GM23338 (cell line): ENCODE data around the gene FHIT. TPM values are rescaled to one million over a fixed set of nuclear protein-coding genes. Genes with fewer than 3 reads are reported as not detected.

Source experiments
- ATAC-seq: fragments of 200-7000 bp; cut with Tn5 transposase; 3 replicates; pipeline ENCODE4 v1.9.1; 2020
- DNase-seq: peaks from one replicate; pipeline ENCODE4 v3.0.0-alpha.2; 2015; ENCODE audit warnings: low spot score
- H2AFZ ChIP-seq: fragments of 200-600 bp; sonication (generic); 2 replicates; pipeline ENCODE4 v1.8.0; 2016; ENCODE audit warnings: antibody characterized with exemption, mild to moderate bottlenecking, moderate library complexity
- H3F3A ChIP-seq: fragments of 200-600 bp; sonication (generic); replicated peaks from 2 replicates; pipeline ENCODE4 v1.8.0; 2017; ENCODE audit warnings: antibody characterized with exemption, mixed run types, low read depth
- H3K27ac ChIP-seq: fragments of 200-600 bp; sonication (generic); 2 replicates; pipeline ENCODE4 v1.6.1; 2016; ENCODE audit warnings: low read depth
- H3K27me3 ChIP-seq: fragments of 200-600 bp; sonication (generic); 2 replicates; pipeline ENCODE4 v1.8.0; 2016; ENCODE audit warnings: mild to moderate bottlenecking, mixed run types, moderate library complexity; ENCODE audit not compliant: insufficient read depth
- H3K36me3 ChIP-seq: fragments of 200-600 bp; sonication (generic); 2 replicates; pipeline ENCODE4 v1.8.0; 2016; ENCODE audit warnings: mild to moderate bottlenecking; ENCODE audit not compliant: insufficient read depth
- H3K4me1 ChIP-seq: fragments of 200-600 bp; sonication (generic); 2 replicates; pipeline ENCODE4 v1.8.0; 2016; ENCODE audit warnings: mild to moderate bottlenecking, moderate library complexity; ENCODE audit not compliant: insufficient read depth
- H3K4me2 ChIP-seq: fragments of 200-600 bp; sonication (generic); 2 replicates; pipeline ENCODE4 v1.7.1; 2017; ENCODE audit warnings: mixed run types
- H3K4me3 ChIP-seq: fragments of 200-600 bp; sonication (generic); 2 replicates; pipeline ENCODE4 v1.6.1; 2016; ENCODE audit warnings: mixed run types
- H3K79me2 ChIP-seq: fragments of 200-600 bp; sonication (generic); replicated peaks from 2 replicates; pipeline ENCODE4 v1.8.0; 2017; ENCODE audit warnings: mild to moderate bottlenecking; ENCODE audit not compliant: insufficient read depth
- H3K9me2 ChIP-seq: fragments of 200-600 bp; sonication (generic); 2 replicates; pipeline ENCODE4 v1.8.0; 2017; ENCODE audit not compliant: insufficient read depth
- H4K20me1 ChIP-seq: fragments of 200-600 bp; sonication (generic); replicated peaks from 2 replicates; pipeline ENCODE4 v1.8.0; 2017; ENCODE audit warnings: mild to moderate bottlenecking; ENCODE audit not compliant: insufficient read depth
- H3K27ac Mint-ChIP-seq: 2 replicates; pipeline ENCODE4 v1.8.0; 2020; ENCODE audit warnings: inconsistent platforms, mild to moderate bottlenecking, moderate library complexity, mixed read lengths
- H3K27me3 Mint-ChIP-seq: 3 replicates; pipeline ENCODE4 v1.8.0; 2022; ENCODE audit warnings: low read depth, mild to moderate bottlenecking, moderate library complexity, mixed read lengths, inconsistent platforms; ENCODE audit not compliant: insufficient read depth, poor library complexity
- H3K36me3 Mint-ChIP-seq: 3 replicates; pipeline ENCODE4 v1.8.0; 2021; ENCODE audit warnings: low read depth, mild to moderate bottlenecking, inconsistent platforms, moderate library complexity, mixed read lengths
- H3K4me1 Mint-ChIP-seq: 3 replicates; pipeline ENCODE4 v1.8.0; 2020; ENCODE audit warnings: mild to moderate bottlenecking, inconsistent platforms, mixed read lengths
- H3K4me3 Mint-ChIP-seq: 3 replicates; pipeline ENCODE4 v1.8.0; 2021; ENCODE audit warnings: moderate library complexity, mild to moderate bottlenecking, inconsistent platforms, mixed read lengths
- H3K9me3 Mint-ChIP-seq: 3 replicates; pipeline ENCODE4 v1.8.0; 2020; ENCODE audit warnings: moderate library complexity, mild to moderate bottlenecking, inconsistent platforms, mixed read lengths
- ETS1 ChIP-seq: IDR thresholded peaks from 2 replicates; pipeline ENCODE4 v1.6.1; 2016; ENCODE audit warnings: antibody characterized with exemption
- EZH2phosphoT487 ChIP-seq: fragments of 200-600 bp; sonication (generic); IDR thresholded peaks from one replicate; pipeline ENCODE4 v1.8.1; 2018; ENCODE audit warnings: antibody characterized with exemption; ENCODE audit not compliant: unreplicated experiment
- JUNB ChIP-seq: IDR thresholded peaks from one replicate; pipeline ENCODE4 v1.6.1; 2016; ENCODE audit warnings: antibody characterized with exemption; ENCODE audit not compliant: unreplicated experiment
- NANOG ChIP-seq: IDR thresholded peaks from 2 replicates; pipeline ENCODE4 v1.6.1; 2016; ENCODE audit warnings: antibody characterized with exemption, borderline replicate concordance
- POLR2AphosphoS5 ChIP-seq: IDR thresholded peaks from 2 replicates; pipeline ENCODE4 v1.6.1; 2016; ENCODE audit warnings: antibody characterized with exemption, low read depth
- REST ChIP-seq: IDR thresholded peaks from one replicate; pipeline ENCODE4 v1.6.1; 2018; ENCODE audit warnings: antibody characterized with exemption; ENCODE audit not compliant: unreplicated experiment
- STAT1 ChIP-seq: IDR thresholded peaks from one replicate; pipeline ENCODE4 v1.6.1; 2016; ENCODE audit warnings: antibody characterized with exemption; ENCODE audit not compliant: unreplicated experiment
- ZNF114 ChIP-seq: fragments of 250-450 bp; sonication (Bioruptor Pico); IDR thresholded peaks from 2 replicates; pipeline ENCODE4 v1.5.0; 2020; ENCODE audit warnings: mild to moderate bottlenecking, moderate library complexity
- ZNF331 ChIP-seq: fragments of 250-450 bp; sonication (Bioruptor Pico); IDR thresholded peaks from 2 replicates; pipeline ENCODE4 v1.5.0; 2020; ENCODE audit warnings: low read depth, mild to moderate bottlenecking, moderate library complexity
- ZNF462 ChIP-seq: fragments of 250-450 bp; sonication (Bioruptor Pico); IDR thresholded peaks from 2 replicates; pipeline ENCODE4 v1.5.0; 2020; ENCODE audit warnings: mild to moderate bottlenecking, moderate library complexity
- polyA plus RNA-seq: library from polyadenylated mRNA; unstranded; fragments of >200 nt; fragmentation: Nextera tagmentation; extraction: Ambion mirVana; gene quantifications from 2 replicates; pipeline ENCODE4 v1.2.1, GENCODE V29; 2016
- total RNA-seq: library from RNA; depleted of rRNA; stranded (reverse); fragments of >200 nt; shearing (Covaris generic); gene quantifications from 2 replicates; pipeline ENCODE4 v1.2.3, GENCODE V29; 2014

FHIT gene
- total and polyA plus RNA-seq, 2 experiments from 2014 or later: 3.0 to 8.3 TPM

GRCh38 chr3:60351481-60351880 is 899.8 kb downstream of the FHIT start (continued):
- TF ChIP-seq REST: no peak

GRCh38 chr3:60344340-60344739 is 906.9 kb downstream of the FHIT start:
- Histone ChIP-seq H3K79me2 (no peaks in the 10 kb centered on the region), H3F3A (no peaks in the 10 kb centered on the region), H3K4me2 (no peak overlapping the region), H2AFZ (no peak overlapping the region), H3K36me3 (no peaks in the 10 kb centered on the region), H3K4me1 (no peaks in the 10 kb centered on the region), H3K4me3 (no peak overlapping the region), H3K27me3 (no peaks in the 10 kb centered on the region), H3K9me2 (peaks cover 10% of the 10 kb centered on the region), H4K20me1 (no peaks in the 10 kb centered on the region), H3K27ac (no peak overlapping the region)
- H3K4me1 Mint-ChIP-seq: no peaks in the 10 kb centered on the region; the same call in 2 of the 3 replicates
- no peak overlapping the region for H3K4me3 Mint-ChIP-seq
- TF ChIP-seq JUNB: no peak
- H3K27me3 Mint-ChIP-seq: peaks cover 4% of the 10 kb centered on the region
- H3K27ac Mint-ChIP-seq: no peak overlapping the region
- DNase-seq: no peak
- no peaks in the 10 kb centered on the region for H3K36me3 Mint-ChIP-seq
- H3K9me3 Mint-ChIP-seq: no peaks in the 10 kb centered on the region
- ATAC-seq: no peak

GRCh38 chr3:60343831-60344230 is 907.4 kb downstream of the FHIT start:
- ATAC-seq (no peak), DNase-seq (no peak)
- H3K4me2 ChIP-seq: no peak overlapping the region
- H3K4me1 Mint-ChIP-seq: no peaks in the 10 kb centered on the region; the same call in 2 of the 3 replicates
- H3K9me3 Mint-ChIP-seq: no peaks in the 10 kb centered on the region
- no peak overlapping the region for H3K27ac Mint-ChIP-seq
- no peak overlapping the region for H2AFZ ChIP-seq
- H3K9me2 ChIP-seq: peaks cover 10% of the 10 kb centered on the region
- H3K4me3 ChIP-seq: no peak overlapping the region
- H3K36me3 ChIP-seq: no peaks in the 10 kb centered on the region
- no peaks in the 10 kb centered on the region for H3K79me2 ChIP-seq
- H3K27me3 ChIP-seq: no peaks in the 10 kb centered on the region
- H3F3A ChIP-seq: no peaks in the 10 kb centered on the region
- no peaks in the 10 kb centered on the region for H4K20me1 ChIP-seq
- H3K4me3 Mint-ChIP-seq: no peak overlapping the region
- H3K27ac ChIP-seq: no peak overlapping the region
- H3K4me1 ChIP-seq: no peaks in the 10 kb centered on the region
- peaks cover 4% of the 10 kb centered on the region for H3K27me3 Mint-ChIP-seq
- H3K36me3 Mint-ChIP-seq: no peaks in the 10 kb centered on the region
- no peak for TF ChIP-seq ZNF462 (CRISPR knock-in tag)
- no peak for TF ChIP-seq NANOG
- no peak for TF ChIP-seq ETS1
- no peak for TF ChIP-seq ZNF114 (CRISPR knock-in tag)
- no peak for TF ChIP-seq JUNB
- TF ChIP-seq STAT1: no peak
- no peak for TF ChIP-seq ZNF331 (CRISPR knock-in tag)
- no peak for TF ChIP-seq POLR2AphosphoS5
- TF ChIP-seq EZH2phosphoT487: no peak
